CD4-positive, CD25-positive, alpha-beta regulatory T cell (primary cell): ENCODE results near the gene STON1. TPM values are rescaled to one million over a fixed set of nuclear protein-coding genes. Genes with fewer than 3 reads are reported as not detected.

Experiments used
- polyA plus RNA-seq, 4 donors: library from polyadenylated mRNA; unstranded; fragments of 300-500 nt; fragmentation: Illumina TruSeq; gene quantifications; one replicate each; pipeline ENCODE4 v1.2.3, GENCODE V29; 2021
- total RNA-seq: library from RNA; stranded (reverse); gene quantifications from one replicate; pipeline ENCODE4 v1.2.3, GENCODE V29; 2022

Gene STON1
- total and polyA plus RNA-seq, 5 donors from 2014 or later = 0.07 to 3.4 (median 0.17) TPM

Other genes with a start within 250 kb of the STON1 start
- gene FOXN2, start 215.5 kb upstream of the STON1 start, total RNA-seq = 58.4 TPM
- gene FOXN2, start 215.5 kb upstream of the STON1 start, polyA plus RNA-seq = 10 to 100 TPM; 48.9 to 67.6 (median 59.5) TPM
- gene PPP1R21, start 89.4 kb upstream of the STON1 start, total RNA-seq = 35.5 TPM
- gene PPP1R21, start 89.4 kb upstream of the STON1 start, polyA plus RNA-seq = 10 to 100 TPM; 18.2 to 26.3 (median 21.3) TPM
- gene GTF2A1L, start 87.7 kb downstream of the STON1 start, total RNA-seq = not detected
- gene GTF2A1L, start 87.7 kb downstream of the STON1 start, polyA plus RNA-seq = not detected
- gene LHCGR, start 225.6 kb downstream of the STON1 start, total RNA-seq = not detected
- not detected for gene LHCGR, start 225.6 kb downstream of the STON1 start, polyA plus RNA-seq